ENCODE results near the gene CACNG7. TPM values are rescaled to one million over a fixed set of nuclear protein-coding genes. Genes with fewer than 3 reads are reported as not detected.
A peak's percentile ranks its signal among the peaks of the same experiment; 100 is the strongest.
"Not testable (repeated sequence)": the region's sequence is repeated elsewhere in the genome, so short reads cannot be mapped to it uniquely, and the experiment has no call there.

CACNG7 gene
- total RNA-seq, 1 experiment from 2014 or later: not detected

- Histone ChIP-seq H3K4me2 (ENCODE audit: low read length) (no peak overlapping the region), H3K4me3 (ENCODE audit: low read length) (no peak overlapping the region), H2AFZ (ENCODE audit: low read length) (no peak overlapping the region), H3F3A (ENCODE audit: low read length, unreplicated experiment) (no peaks in the 10 kb centered on the region), H3K9me3 (ENCODE audit: low read length) (no peaks in the 10 kb centered on the region), H3K9me2 (replicated peaks; ENCODE audit: low read length) (no peaks in the 10 kb centered on the region), H3K4me1 (ENCODE audit: insufficient read depth, low read length) (no peaks in the 10 kb centered on the region), H4K20me1 (ENCODE audit: low read length) (no peaks in the 10 kb centered on the region), H3K79me2 (ENCODE audit: low read length) (no peaks in the 10 kb centered on the region), H3K36me3 (ENCODE audit: low read depth, low read length) (no peaks in the 10 kb centered on the region), H3K9ac (ENCODE audit: low read length) (no peak overlapping the region), H3K27me3 (ENCODE audit: low read length) (peaks cover 4% of the 10 kb centered on the region; the same call in 1 of the 2 replicates), H3K27ac (ENCODE audit: low read length) (no peak overlapping the region)
- ChIA-PET POLR2A (ENCODE audit: unreplicated experiment) (no interaction called here), CTCF (no interaction called here)
- ATAC-seq (no peak), DNase-seq (no peak)
- intact Hi-C loops (cut with micrococcal nuclease): no loop called here
- no TSS peak for BruUV-seq (replicated peaks)
- no peak for TF ChIP-seq EZH2 (IDR thresholded peaks at IDR 0.05; ENCODE audit: low read length, unreplicated experiment)
- no peak for TF ChIP-seq EZH2phosphoT487 (IDR thresholded peaks at IDR 0.05; ENCODE audit: borderline replicate concordance, low read length)
- no peak for TF ChIP-seq CTCF (conservative IDR thresholded peaks at IDR 0.05; ENCODE audit: low read depth, low read length)
Measured at GRCh38 chr19:53945998-53946397, 36.9 kb downstream of the CACNG7 start.

GRCh38 chr19:53947624-53948023 lies 38.5 kb downstream of the CACNG7 start:
- CTCF ChIA-PET: interaction anchor here (1.1 kb wide), 1 partner anchor 66 kb away, joined by 4 read pairs; the partner anchor contains the start of gene PRKCG

GRCh38 chr19:53948611-53949010 lies 39.5 kb downstream of the CACNG7 start:
- H3K36me3 ChIP-seq (ENCODE audit: low read depth, low read length); H2AFZ ChIP-seq (ENCODE audit: low read length); H3K79me2 ChIP-seq (ENCODE audit: low read length); H3K27ac ChIP-seq (ENCODE audit: low read length); H3K4me1 ChIP-seq (ENCODE audit: insufficient read depth, low read length); H3F3A ChIP-seq (ENCODE audit: low read length, unreplicated experiment); H3K9me3 ChIP-seq (ENCODE audit: low read length); DNase-seq; BruUV-seq (replicated peaks); H3K4me2 ChIP-seq (ENCODE audit: low read length); CTCF ChIA-PET; H4K20me1 ChIP-seq (ENCODE audit: low read length); H3K9ac ChIP-seq (ENCODE audit: low read length); POLR2A ChIA-PET (ENCODE audit: unreplicated experiment); H3K27me3 ChIP-seq (ENCODE audit: low read length); intact Hi-C loops (cut with micrococcal nuclease); H3K4me3 ChIP-seq (ENCODE audit: low read length); ATAC-seq; H3K9me2 ChIP-seq (replicated peaks; ENCODE audit: low read length): not testable (repeated sequence)

More at GRCh38 chr19:53947624-53948023, 38.5 kb downstream of the CACNG7 start:
- TF ChIP-seq EZH2 (IDR thresholded peaks at IDR 0.05; ENCODE audit: low read length, unreplicated experiment) (no peak), EZH2phosphoT487 (IDR thresholded peaks at IDR 0.05; ENCODE audit: borderline replicate concordance, low read length) (no peak), CTCF (conservative IDR thresholded peaks at IDR 0.05; ENCODE audit: low read depth, low read length) (peak; percentile 48)
- Histone ChIP-seq H3K4me2 (ENCODE audit: low read length) (no peak overlapping the region), H3K4me1 (ENCODE audit: insufficient read depth, low read length) (no peaks in the 10 kb centered on the region), H3K36me3 (ENCODE audit: low read depth, low read length) (no peaks in the 10 kb centered on the region), H3K9me3 (ENCODE audit: low read length) (no peaks in the 10 kb centered on the region), H3K9ac (ENCODE audit: low read length) (no peak overlapping the region), H3F3A (ENCODE audit: low read length, unreplicated experiment) (no peaks in the 10 kb centered on the region), H3K27ac (ENCODE audit: low read length) (no peak overlapping the region), H3K27me3 (ENCODE audit: low read length) (peaks cover 12% of the 10 kb centered on the region; the same call in 1 of the 2 replicates), H4K20me1 (ENCODE audit: low read length) (no peaks in the 10 kb centered on the region), H3K4me3 (ENCODE audit: low read length) (no peak overlapping the region), H3K9me2 (replicated peaks; ENCODE audit: low read length) (no peaks in the 10 kb centered on the region), H3K79me2 (ENCODE audit: low read length) (no peaks in the 10 kb centered on the region), H2AFZ (ENCODE audit: low read length) (no peak overlapping the region)
- ATAC-seq: no peak
- intact Hi-C loops (cut with micrococcal nuclease): no loop called here
- peak; percentile 23 for DNase-seq
- BruUV-seq (replicated peaks): no TSS peak
- POLR2A ChIA-PET (ENCODE audit: unreplicated experiment): no interaction called here

All from PC-3 (cell line).